Activated T-cell treated with anti-CD3 and anti-CD28 coated beads for 1 hour (primary cell): ENCODE measurements around the gene DCK.
"Not testable (repeated sequence)": the region's sequence is repeated elsewhere in the genome, so short reads cannot be mapped to it uniquely, and the experiment has no call there.

Experiments used
- DNase-seq: peaks from one replicate; pipeline ENCODE4 v3.0.0-alpha.2; 2020; ENCODE audit warnings: low read depth

Gene DCK

DNA sequence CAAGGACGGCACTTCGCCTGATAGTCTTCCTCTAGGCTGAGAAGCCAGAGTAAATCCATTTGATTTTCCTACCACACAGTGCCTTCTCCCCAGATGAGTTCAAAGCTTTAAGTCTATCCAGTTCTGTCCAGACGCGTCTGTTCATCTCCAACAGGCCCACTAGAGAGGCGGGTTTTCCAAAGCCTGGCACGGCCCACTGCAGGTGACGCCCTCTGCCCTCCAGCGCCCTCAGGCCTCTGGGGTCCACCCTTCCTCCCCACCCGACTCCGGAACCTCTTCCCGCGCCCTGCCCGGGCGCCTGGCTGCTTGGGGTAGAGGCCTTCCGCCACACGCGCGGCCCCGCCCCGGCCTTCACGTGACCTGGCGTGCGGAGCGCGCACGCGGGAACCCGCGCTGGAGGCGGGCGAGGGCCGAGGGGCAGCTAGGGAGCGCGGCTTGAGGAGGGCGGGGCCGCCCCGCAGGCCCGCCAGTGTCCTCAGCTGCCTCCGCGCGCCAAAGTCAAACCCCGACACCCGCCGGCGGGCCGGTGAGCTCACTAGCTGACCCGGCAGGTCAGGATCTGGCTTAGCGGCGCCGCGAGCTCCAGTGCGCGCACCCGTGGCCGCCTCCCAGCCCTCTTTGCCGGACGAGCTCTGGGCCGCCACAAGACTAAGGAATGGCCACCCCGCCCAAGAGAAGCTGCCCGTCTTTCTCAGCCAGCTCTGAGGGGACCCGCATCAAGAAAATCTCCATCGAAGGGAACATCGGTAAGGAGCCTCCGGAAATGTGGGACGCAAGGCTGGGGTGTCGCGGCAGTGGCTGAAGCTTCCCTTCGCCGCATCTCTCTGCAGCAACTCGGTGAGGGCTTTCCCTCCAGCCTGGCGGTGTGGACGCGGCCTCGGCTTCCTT is at the start of gene DCK:
Gene DCK (plus strand): TSS at position 469 of the 888 bp plus-strand sequence. CDS start 187 bp downstream, at position 656.
- peak; percentile 80 for DNase-seq

DNA sequence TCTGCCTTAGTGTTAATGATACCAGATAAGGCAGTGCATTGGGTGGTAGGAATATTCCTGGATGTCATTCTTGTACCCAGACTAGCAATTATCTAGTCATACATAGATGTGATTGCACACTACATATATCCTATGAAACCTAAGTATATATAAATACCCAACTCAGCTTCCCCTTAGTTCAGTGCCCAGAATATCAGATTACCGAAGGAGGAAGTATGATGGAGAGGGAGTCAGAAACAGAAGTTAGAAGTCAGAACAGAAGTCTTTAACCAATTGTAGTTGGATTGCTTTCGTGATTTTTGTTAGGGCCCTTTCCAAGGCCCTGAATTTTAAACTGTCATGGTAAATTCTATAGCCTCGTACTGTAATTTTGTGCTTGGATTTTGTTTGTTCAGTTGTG is 48.4 kb upstream of the DCK start:
- DNase-seq, result no peak

DNA sequence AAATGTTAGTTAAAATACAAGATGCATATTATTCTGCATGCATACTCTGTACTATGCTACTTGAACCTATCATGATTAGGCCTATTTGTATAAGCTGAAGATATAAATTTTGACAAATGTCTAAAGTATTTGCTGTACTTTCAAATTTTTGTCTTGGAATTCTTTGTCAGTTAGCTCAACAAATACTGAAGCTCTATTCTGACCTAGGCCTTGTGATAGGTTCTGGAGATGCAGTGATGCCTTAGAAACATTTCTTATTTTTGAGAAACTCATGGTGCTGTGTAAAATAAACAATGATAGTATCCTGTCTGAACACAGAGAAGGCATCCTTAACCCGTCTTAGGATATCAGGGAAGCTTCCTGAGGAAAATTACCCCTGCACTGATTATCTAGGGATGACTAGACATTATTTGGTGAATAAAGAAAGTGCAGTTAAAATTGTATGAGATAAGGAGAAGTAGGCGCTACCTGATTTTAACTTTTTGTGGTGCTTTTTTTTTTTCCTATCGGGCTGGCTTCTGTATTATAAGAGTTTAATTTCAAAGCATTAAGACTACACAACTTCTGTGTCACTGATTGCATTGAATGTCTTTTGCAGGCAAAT is 47.9 kb upstream of the DCK start:
- no peak for DNase-seq

DNA sequence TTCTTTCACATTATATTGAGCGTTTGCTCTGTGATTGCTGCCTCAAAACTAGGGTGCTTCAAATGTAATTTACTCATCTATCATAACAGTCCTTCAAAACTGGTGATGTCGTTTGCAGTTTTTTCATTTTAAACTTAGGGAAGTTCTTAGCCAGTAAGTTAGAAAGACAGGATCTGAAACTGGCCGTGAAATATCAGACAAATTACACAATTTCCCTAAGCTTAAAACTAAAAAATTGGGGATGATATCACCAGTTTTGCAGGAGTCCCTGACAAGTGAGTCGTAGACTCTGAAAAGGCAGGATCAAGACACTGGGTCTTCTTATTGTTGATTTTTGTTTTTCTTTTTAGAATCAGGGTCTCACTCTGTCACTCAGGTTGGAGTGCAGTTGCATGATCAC is 46.5 kb upstream of the DCK start:
- DNase-seq, result no peak

DNA sequence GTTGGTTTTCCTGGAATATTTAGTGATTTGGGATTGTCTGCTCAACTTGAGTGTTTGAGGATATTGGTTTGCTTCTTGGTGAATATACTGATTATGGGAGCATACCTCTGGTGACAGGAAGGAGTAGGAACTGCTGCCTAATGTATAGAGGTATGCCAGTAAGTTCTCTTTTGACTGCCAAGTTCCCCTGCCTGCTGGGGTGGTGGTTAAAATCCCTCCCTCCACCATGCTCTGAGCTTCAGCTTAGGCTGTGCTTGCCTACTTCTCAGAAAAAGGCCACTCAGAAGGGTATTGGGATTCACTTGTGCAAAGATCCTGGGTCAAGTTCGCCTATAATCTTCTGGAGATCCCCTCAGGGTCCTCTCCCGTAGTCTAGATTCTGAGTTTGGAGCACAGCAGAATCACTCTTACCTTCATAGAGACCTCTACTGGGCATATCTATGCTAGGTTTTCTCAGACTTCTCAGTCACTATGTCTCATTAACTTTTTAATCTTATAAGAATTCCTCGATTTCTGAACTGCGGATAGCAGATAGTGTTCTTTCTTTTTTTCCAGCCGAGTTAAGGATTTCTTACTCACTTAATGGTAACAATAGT is 44.7 kb upstream of the DCK start:
- DNase-seq, result no peak

DNA sequence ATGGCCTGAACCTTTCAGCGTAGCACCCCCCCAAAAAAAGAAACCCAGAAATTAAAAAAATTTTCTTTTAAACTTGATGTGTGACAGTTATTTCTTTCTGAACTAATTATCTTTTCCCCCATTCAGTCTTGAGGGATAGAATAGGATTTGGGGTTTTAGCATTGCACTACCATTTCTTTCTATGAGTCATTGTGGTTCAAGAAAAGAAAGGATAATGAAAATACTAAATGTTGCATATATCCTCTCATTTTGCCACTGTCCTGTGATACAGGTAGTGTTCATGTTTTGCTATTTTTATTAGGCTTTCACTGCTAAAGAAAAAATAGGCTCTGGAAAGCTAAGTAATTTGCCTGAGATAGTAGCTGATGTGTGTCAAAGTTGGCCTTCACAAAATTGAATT is 39.4 kb upstream of the DCK start:
- no peak for DNase-seq

DNA sequence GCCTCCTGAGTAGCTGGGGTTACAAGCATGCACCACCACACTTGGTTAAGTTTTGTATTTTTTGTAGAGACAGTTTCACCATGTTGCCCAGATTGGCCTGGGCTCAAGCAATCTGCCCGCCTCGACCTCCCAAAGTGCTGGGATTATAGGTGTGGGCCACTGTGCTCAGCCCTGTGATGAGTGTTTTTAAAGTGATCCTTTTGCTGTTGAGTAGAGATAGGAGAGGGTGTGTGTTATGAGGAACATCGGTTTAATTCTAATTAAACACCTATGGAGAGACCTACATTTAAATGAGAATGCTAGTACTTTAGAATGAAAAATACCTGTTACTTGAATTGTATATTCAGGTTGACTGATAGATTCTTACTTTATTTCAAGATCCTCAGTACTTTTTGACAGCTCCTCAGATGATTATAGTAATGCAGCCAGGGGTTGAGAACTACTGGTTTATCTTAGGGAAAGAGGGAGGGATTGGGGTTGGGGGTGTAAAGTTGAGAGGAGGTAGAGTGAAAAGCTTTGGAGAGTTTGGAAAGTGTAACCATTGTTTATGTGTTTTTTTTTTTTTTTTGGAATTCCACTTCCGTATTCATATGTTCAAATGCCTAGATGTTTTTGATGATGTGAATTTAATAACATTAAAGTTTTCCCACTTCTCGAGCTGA is 36.8 kb upstream of the DCK start:
- DNase-seq, result no peak

DNA sequence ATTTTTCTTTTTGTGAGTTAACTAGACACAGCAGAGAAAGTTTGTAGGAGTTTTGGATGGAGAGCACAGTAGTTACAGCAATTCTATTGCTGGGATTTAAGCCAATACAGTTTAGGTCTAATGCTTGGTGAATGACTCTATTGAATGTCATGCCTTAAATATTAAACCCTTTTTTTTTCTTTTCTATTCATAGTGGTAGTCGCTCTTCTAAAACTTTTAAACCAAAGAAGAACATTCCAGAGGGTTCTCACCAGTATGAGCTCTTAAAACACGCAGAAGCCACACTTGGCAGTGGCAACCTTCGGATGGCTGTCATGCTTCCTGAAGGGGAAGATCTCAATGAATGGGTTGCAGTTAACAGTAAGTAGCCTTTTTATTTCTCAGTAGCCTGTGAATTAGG is 34.8 kb upstream of the DCK start:
- no peak for DNase-seq

DNA sequence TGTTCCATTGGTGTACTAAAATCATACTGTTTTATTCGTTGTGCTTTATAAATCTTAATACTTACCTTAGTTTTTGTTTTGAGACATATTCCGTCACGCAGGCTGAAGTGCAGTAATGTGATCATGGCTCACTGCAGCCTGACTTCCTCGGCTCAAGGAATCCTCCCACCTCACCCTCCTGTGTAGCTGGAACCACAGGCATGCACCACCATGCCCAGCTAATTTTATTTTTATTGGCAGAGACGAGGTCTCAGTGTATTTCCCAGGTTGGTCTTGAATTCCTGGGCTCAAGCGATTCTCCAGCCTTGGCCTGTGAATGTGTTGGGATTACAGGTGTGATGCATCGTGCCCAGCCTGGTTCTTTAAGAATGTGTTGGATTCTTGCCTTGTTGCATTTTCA is 24.4 kb upstream of the DCK start:
- no peak for DNase-seq

DNA sequence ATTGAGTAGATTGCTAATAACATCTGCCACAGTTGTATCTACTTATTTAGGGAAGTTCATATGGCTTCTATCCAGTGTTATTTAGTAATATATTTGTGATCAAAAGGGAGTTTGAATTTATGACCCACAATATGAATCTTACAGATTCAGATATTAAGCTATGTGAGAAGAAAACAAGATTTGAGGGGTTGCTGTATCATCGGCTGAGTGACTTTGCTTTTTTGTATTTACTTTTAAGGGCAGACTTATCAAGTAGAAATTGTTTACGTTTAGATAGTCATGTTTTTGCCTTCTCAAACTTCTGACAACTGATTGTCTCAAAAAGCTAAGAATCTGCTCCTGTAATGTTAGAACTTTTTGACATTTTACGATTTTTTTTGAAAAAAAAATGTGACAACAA is 17.2 kb upstream of the DCK start:
- no peak for DNase-seq

DNA sequence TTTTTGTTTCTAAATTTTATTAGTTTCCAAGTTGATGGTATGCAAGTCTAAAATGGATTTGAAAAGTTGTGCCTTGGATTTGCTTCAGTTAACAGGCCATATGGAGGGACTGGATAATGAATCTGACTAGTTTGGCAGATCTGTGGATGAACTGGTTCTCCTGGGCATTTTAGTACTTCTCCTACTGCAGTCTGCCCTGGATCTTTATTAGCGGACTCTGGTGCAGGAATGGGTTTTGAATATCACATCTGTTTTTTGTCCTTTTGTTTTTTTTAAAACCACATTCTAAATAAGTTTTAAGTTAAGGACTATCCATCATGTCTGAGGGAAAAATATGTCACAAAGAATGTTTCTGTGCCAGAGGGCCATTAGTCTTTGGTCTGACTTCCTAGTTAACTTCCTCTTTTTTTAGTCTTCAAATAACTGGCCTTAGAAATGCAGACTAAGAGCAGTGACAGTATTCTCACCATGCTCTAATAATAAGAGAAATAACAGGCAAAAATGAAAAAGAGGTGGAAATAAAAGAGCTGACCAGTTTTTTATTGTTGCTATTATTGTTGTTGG is 13.9 kb upstream of the DCK start:
- DNase-seq, result no peak

DNA sequence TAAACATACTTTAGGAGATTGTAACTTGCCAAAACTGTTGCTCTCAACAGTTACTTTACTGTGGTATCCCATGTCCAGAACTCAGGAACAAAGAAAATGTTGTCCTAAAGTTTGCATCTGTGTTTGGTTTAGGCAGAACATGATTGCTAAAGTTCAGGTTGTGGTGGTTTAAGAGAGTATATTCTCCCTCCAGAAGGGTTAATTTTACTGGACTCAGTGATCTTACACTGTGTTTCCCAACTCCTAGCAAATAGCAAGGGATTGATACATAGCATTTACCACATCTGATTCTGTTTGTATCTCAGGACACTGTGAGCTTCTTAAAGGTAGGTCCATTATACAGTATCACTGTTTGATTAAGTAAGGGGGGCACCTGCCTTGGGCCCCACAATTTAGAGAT is 13.3 kb upstream of the DCK start:
- DNase-seq, result no peak

DNA sequence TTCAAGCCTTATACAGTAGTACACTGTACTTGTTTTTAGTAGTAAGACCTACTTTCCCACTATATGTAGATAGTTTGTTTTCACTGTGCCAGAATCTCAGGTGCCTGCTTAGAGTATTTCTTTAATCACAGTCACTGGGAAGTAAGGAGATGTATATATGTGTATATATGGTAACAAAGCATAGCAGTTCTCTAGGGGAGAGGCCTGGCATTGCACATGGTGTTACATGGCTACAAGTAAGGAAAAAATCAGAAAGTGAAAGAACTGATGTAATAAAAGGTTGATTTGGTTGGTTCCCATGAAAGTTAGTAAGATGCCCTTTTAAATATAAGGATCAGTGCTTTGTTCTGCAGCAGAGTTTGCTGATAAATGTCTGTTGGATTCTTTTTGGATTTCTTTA is 9.3 kb upstream of the DCK start:
- no peak for DNase-seq

DNA sequence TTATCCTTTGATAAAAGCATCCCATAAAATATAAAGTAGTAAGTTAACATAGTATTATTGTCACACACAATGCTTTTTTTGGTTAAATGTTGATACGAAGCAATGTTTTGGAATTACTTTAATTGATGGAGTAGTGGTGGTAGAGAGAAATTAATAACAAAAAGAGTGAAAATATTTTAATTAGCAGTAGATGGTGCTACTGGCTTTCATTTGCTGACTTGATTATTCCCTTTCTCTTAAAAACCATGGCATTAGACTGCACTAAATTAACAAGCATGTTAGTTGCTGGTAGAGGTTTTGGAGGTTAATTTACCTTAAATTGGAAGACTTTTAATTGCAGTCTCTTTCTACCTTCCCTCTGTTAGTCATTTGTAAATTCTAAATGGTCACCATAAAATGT is 8.9 kb upstream of the DCK start:
- DNase-seq, result no peak

DNA sequence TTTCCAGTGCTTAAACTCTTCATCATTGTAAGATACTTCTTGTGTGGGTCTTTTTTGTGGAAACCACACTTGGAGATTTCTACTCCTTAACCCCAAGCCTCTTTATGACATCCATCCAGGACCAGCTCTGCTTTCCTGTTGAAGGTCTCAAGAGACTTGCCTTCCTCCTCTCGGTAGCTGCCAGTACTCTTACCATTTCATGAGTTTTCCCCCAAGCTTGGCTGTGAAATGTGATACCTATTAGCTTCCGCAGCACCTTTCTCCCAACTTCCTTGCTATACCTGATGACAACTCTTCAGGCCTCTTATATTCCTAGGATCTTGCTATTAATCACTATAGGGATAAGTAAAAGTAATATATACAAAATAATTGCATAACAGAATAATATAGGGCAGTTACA is 1.9 kb upstream of the DCK start:
- no peak for DNase-seq

DNA sequence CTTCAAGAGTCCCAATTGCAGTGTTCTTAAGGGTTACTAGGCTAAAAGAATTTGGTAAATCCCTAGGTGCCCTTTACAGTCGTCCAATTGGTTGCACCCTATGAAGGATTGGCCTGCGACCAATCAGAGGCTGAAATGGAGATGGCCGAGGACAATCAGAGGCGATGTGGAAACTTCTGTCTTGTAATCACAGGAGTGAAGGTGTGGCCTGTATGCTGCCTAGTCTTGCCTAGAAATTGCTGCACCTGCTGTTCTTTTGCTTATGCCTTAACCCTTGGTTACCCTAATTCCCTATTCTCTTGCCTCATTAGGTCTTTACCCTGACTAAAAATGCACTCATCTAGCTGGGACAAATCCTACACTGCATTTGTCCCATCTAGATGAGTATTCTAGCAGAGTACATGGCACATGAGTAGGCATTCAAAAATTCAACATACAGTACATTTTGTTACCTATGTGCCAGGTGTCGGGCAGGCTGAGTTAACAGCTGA is 1.0 kb upstream of the DCK start:
- DNase-seq, result no peak

DNA sequence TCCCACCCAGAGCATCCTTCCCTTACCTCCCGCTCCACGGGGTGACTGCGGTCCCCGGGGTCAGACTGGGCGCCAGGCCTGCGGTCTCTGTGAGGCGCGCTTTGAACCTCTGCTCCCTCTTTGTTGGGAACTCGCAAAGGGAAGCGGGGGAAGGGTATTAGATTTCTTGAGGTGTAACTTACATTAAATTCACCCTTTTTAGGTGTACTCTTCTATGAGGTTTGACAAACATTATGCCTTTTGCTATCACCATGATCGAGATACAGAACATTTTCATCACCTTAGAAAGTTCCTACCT is 569 bp downstream of the DCK start:
- DNase-seq, result no peak

DNA sequence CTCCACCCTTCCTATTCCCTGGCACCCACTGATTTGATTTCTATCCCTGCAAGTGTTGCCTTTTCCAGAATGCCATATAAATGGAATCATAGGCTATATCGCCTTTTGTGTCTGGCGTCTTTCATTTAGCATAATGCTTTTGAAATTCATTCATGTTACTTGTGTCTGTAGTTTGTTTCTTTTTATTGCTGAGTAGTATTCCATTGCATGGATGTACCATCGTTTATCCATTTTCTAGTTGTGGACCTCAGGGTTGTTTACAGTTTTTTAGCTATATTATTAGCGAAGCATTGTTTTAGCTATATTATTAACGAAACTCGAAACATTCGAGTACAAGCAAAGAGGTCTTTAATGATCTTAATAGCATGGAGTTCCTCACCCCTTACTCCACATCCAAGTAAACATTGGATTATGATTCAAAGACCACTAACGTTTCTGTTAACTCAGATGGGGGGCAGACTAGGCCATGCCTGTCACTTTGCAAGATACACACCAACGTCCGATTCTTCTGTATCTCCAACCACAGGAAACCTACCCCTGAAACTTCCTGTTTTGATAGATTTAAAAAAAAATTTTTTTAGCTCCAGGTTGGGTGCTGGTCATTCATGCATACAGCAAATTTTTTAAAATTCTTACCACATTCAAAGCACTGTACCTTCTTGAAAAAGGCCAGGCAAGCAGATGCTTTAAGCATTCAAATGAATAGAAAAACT is 1.1 kb downstream of the DCK start:
- DNase-seq, result no peak

DNA sequence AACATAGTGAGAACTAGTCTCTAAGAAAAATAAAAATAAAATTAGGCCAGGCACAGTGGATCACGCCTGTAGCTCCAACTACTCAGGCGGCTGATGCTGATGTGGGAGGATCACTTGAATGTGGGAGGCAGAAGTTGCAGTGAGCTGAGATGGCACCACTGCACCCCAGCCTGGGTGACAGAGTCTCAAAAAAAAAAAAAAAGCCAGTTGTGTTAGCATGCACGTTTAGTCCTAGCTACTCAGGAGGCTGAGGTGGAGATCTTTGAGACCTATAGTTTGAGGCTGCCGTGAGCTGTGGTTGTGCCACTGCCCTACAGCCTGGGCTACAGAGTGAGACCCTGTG is 2.5 kb downstream of the DCK start:
- no peak for DNase-seq

DNA sequence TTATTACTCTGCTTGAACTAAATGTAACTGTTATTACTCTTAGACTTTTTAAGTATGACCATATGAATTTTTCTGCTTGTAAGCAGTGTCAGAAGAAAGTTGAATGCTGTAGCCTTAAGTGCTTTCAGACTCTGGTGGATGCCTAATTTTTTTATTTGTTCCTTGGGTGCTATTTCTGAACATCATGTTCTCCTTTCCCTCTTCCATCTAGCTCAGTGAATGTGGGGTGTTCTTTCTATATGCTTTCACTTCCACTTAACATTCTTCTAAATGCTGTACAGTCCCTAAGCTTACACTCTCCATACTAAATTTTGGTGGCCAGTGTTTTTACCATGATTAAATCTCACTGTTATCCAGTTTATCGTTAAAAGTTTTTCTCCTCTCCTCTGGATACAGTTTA is 3.6 kb downstream of the DCK start:
- DNase-seq, result no peak

DNA sequence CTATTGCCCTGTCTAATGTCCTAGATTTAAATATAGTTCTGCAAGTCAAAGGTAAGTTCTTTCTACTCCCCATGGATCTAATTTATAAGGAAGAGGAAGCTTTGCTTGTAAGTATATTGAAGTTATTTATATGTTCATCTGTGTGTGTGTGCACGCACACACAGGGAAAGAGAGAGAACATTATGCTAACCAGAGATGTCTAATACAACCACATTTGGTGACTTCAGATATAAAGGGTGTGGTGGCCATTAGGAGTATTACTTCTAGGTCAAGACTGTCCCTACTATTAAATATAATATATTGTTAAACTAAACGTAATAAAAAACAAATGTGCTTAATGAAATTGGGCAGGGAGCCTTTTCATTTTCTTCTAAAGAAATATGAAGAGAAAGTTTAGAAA is 4.1 kb downstream of the DCK start:
- DNase-seq, result no peak

DNA sequence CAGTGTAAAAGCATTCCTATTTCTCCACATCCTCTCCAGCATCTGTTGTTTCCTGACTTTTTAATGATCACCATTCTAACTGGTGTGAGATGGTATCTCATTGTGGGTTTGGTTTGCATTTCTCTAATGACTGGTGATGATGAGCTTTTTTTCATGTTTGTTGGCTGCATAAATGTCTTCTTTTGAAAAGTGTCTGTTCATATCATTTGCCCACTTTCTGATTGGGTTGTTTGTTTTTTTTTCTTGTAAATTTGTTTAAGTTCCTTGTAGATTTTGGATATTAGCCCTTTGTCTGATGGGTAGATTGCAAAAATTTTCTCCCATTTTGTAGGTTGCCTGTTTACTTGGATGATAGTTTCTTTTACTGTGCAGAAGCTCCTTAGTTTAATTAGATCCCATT is 6.2 kb downstream of the DCK start:
- not testable (repeated sequence) for DNase-seq
